Upper lobe of right lung (tissue), 1 donor: ENCODE results near the gene R3HDM2. TPM values are rescaled to one million over a fixed set of nuclear protein-coding genes. Genes with fewer than 3 reads are reported as not detected.

Experiments used
- ATAC-seq: fragments of 200-7000 bp; cut with Tn5 transposase; one replicate; pipeline ENCODE4 v1.9.1; 2020; ENCODE audit warnings: mild to moderate bottlenecking, moderate library complexity
- DNase-seq: peaks from one replicate; pipeline ENCODE4 v3.0.0-alpha.2; 2020
- H3K27ac ChIP-seq: fragments of 200-600 bp; one replicate; pipeline ENCODE4 v1.8.0; 2022
- H3K27me3 ChIP-seq: fragments of 200-600 bp; one replicate; pipeline ENCODE4 v1.8.0; 2022; ENCODE audit warnings: mild to moderate bottlenecking
- H3K36me3 ChIP-seq: fragments of 200-600 bp; one replicate; pipeline ENCODE4 v1.8.0; 2022
- H3K4me1 ChIP-seq: fragments of 200-600 bp; one replicate; pipeline ENCODE4 v1.8.0; 2022
- H3K4me3 ChIP-seq: fragments of 200-600 bp; one replicate; pipeline ENCODE4 v1.8.0; 2022; ENCODE audit warnings: mild to moderate bottlenecking
- H3K9me3 ChIP-seq: fragments of 200-600 bp; one replicate; pipeline ENCODE4 v1.8.0; 2022
- intact Hi-C: fragments of 100-400 bp; cut with DNase I; formaldehyde crosslinking; loops from one replicate; pipeline ENCODE4 v1.11.0; 2022
- total RNA-seq: library from RNA; stranded (reverse); fragmentation: NEBNext Ultra II Directional; extraction: Animal tissue kit (Norgen Biotek cat#: 25700); gene quantifications from one replicate; pipeline ENCODE4 v1.2.1, GENCODE V29; 2021
- TF ChIP-seq, protein P1 (sequence below): fragments of 200-600 bp; IDR thresholded peaks from one replicate; pipeline ENCODE4 v1.8.0; 2022; ENCODE audit warnings: antibody characterized with exemption
- donor health status: DM: no; HTN: yes; CAD: no; lungs with severe emphysema.

R3HDM2 gene
- total RNA-seq, 1 donor from 2014 or later, result 81.0 TPM

DNA sequence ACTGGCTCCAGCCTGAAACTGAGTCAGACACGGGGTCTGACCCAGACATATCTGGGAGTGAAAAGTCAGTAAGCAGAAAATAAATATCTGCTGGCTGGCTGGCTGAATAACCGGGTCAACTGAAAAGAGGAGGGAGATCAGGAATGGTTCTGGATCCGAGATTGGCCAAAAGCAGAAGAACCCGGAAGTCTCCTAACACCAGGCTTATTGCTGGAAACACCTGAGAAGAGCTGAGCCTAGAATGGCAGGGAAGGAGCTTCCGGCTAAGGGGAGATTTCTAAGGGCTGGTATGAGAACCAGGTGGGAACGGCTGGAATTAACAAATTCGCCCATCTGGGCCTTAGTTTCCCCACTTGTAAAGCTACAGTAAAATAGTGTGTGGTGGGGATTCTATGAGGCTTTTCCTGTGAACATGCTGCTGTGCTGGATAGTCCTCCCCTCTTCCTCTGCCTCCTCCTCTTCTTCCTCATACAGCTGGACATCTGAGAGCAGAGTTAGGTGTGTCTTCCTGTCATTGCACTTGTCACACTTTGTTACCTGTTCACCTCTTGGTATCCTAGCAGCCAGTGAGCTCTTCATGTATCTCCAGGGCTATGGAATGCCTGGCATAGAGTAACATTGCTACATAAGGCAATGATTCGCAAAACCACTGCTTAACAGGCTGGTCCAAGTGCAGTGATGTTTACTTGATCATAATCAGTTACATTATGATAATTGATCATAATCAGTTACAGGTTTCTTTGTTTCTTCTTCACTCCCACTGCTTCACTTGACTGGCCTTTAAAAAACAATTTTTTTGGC, 203.3 kb downstream of the R3HDM2 start:
- no peak for ATAC-seq
- Histone ChIP-seq H3K4me3 (no peak overlapping the region), H3K27ac (no peak overlapping the region), H3K27me3 (peaks cover 46% of the 10 kb centered on the region), H3K4me1 (peaks cover 33% of the 10 kb centered on the region), H3K9me3 (no peaks in the 10 kb centered on the region), H3K36me3 (peaks cover 13% of the 10 kb centered on the region)
- intact Hi-C loops, result no loop called here
- no peak for DNase-seq
- TF ChIP-seq, protein P1, sequence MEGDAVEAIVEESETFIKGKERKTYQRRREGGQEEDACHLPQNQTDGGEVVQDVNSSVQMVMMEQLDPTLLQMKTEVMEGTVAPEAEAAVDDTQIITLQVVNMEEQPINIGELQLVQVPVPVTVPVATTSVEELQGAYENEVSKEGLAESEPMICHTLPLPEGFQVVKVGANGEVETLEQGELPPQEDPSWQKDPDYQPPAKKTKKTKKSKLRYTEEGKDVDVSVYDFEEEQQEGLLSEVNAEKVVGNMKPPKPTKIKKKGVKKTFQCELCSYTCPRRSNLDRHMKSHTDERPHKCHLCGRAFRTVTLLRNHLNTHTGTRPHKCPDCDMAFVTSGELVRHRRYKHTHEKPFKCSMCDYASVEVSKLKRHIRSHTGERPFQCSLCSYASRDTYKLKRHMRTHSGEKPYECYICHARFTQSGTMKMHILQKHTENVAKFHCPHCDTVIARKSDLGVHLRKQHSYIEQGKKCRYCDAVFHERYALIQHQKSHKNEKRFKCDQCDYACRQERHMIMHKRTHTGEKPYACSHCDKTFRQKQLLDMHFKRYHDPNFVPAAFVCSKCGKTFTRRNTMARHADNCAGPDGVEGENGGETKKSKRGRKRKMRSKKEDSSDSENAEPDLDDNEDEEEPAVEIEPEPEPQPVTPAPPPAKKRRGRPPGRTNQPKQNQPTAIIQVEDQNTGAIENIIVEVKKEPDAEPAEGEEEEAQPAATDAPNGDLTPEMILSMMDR, result no peak

DNA sequence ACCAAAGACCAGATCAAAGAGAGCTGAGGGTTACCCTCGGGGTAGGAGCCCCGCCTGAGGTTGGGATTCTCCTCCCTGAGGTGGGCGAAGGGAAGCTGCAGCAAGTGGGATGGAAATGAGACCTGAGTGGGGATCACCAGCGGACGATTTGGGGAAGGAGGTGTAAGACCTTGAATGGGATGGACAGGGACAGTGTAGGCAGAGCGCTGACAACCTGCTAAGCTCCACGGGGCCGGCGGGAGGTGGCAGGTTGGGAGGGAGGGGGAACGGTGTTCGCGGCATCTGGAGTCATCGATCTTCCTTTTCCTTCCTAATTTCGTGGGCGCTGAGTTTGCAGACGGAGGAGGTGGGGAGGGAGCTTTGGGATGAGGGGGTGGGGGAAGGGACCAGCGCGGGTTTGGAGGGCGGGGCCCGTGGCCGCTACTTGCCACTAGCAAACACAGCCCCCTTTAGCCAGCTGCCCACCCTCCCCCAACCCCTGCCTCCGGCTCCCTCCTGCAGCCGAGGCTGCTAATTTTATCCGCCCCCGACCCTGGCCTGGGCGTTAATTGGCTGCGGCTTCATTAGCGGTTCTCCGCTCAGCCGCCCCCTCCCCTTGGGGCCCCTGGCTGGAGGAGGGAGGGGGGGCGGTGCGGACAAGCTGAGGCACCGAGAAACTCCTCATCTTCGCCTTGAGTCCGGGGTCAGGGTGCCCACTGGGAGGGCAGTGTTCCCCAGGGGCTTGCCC, 204.1 kb downstream of the R3HDM2 start:
- peaks cover 6% of the 10 kb centered on the region for H3K36me3 ChIP-seq
- peaks cover 53% of the 10 kb centered on the region for H3K27me3 ChIP-seq
- DNase-seq, result no peak
- no peak overlapping the region for H3K27ac ChIP-seq
- intact Hi-C loops, result no loop called here
- ATAC-seq, result no peak
- TF ChIP-seq, protein P1, result no peak
- no peaks in the 10 kb centered on the region for H3K9me3 ChIP-seq
- H3K4me3 ChIP-seq, result no peak overlapping the region
- H3K4me1 ChIP-seq, result peaks cover 33% of the 10 kb centered on the region

DNA sequence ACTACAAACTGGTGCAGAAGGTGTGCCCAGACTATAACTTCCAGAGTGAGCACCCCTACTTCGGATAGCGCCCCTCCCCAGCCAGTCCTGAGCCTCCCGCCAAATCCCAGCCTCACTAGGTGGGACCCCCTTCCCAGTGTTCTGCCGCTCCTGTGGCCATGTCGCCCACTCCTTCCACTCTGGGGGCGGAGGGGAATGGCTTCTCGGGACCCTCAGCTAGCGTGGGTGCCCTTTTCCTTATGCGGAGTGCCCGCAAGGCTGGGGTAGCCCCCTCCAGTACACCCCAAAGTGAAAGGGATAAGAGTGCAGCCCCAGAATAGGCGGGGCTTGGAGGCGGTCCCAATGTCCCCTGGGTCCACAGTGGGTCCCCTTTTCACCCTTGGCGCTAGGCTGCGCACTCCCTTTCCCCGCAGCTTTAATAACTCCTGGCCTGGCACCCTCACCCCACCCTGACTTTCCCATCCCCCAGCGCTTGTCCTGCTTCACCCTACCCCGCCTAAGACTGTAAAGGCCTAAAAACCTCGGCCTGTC, 205.1 kb downstream of the R3HDM2 start:
- Histone ChIP-seq H3K36me3 (no peaks in the 10 kb centered on the region), H3K27ac (no peak overlapping the region), H3K4me3 (no peak overlapping the region), H3K27me3 (peaks cover 63% of the 10 kb centered on the region), H3K9me3 (no peaks in the 10 kb centered on the region), H3K4me1 (peaks cover 26% of the 10 kb centered on the region)
- ATAC-seq (no peak), DNase-seq (no peak)
- TF ChIP-seq, protein P1, result no peak
- intact Hi-C loops, result no loop called here

DNA sequence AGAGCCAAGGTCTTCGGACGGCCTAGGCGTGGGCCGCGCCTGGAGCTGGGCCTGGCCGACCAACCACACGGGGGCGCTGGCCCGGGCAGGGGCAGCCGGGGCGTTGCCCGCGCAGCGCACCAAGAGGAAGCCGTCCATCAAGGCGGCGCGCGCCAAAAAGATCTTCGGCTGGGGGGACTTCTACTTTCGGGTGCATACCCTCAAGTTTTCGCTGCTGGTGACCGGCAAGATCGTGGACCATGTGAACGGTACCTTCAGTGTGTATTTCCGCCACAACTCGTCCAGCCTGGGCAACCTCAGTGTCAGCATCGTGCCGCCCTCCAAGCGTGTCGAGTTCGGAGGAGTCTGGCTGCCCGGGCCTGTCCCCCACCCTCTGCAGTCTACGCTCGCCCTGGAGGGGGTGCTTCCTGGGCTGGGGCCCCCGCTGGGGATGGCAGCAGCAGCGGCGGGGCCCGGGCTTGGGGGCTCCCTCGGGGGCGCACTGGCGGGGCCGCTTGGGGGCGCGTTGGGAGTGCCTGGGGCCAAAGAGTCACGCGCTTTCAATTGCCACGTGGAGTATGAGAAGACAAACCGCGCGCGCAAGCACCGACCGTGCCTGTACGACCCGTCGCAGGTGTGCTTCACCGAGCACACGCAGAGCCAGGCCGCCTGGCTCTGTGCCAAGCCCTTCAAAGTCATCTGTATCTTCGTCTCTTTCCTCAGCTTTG, 205.7 kb downstream of the R3HDM2 start:
- Histone ChIP-seq H3K36me3 (no peaks in the 10 kb centered on the region), H3K4me1 (peaks cover 20% of the 10 kb centered on the region), H3K27ac (no peak overlapping the region), H3K9me3 (no peaks in the 10 kb centered on the region), H3K4me3 (no peak overlapping the region), H3K27me3 (peaks cover 69% of the 10 kb centered on the region)
- ATAC-seq (peak; percentile 83), DNase-seq (peak; percentile 85)
- intact Hi-C loops, result no loop called here
- TF ChIP-seq, protein P1, result peak; percentile 65

DNA sequence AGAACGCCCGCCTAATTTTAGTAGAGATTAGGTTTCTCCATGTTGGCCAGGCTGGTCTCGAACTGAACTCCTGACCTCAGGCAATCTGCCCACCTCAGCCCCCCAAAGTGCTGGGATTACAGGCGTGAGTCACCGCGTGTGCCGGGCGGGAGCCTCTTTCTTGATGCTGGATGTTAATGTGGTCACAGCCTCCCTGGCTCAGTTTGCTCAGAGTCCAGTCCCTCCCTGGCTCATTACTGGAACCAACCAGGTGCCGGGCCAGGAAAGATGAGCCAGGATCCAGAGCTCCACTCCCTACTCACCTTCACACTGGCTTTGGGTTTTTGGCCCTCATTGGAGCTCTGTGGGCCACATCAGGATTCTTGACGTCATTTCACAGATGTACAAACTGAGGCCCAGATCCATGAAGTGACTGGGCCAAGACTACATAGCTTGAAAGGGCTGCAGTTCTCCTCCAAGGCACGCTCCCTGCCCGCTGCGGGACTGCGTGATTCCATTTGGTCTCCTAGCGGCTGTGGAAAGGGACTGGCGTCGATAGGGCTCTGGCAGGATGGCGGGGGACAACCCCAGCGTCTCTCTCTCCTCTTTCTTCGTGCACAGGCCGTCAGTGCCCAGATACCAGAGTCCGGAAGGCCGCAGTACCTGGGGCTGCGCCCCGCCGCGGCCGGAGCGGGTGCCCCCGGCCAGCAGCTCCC, 206.4 kb downstream of the R3HDM2 start:
- TF ChIP-seq, protein P1, result no peak
- no peak for DNase-seq
- Histone ChIP-seq H3K4me1 (peaks cover 18% of the 10 kb centered on the region), H3K36me3 (no peaks in the 10 kb centered on the region), H3K27ac (no peak overlapping the region), H3K27me3 (peaks cover 76% of the 10 kb centered on the region), H3K9me3 (no peaks in the 10 kb centered on the region), H3K4me3 (no peak overlapping the region)
- intact Hi-C loops, result no loop called here
- no peak for ATAC-seq
